ENCODE results near the gene EMSY.

The EMSY gene

GRCh38 chr11:76552987-76553386 lies 108.2 kb downstream of the EMSY start:
- no peak for DNase-seq (ENCODE audit: extremely low spot score)
- ChIA-PET POLR2A (interaction anchor here (0.6 kb wide), 1 partner anchor 343 kb away, joined by 3 read pairs; no protein-coding TSS in a partner anchor), CTCF (no interaction called here)
- no peak for TF ChIP-seq CTCF (IDR thresholded peaks at IDR 0.05; ENCODE audit: control extremely low read depth, extremely low read depth, low read depth, missing control alignments)

- ChIA-PET CTCF (no interaction called here), POLR2A (no interaction called here)
- DNase-seq (ENCODE audit: extremely low spot score) = no peak
- TF ChIP-seq CTCF (IDR thresholded peaks at IDR 0.05; ENCODE audit: control extremely low read depth, extremely low read depth, low read depth, missing control alignments) = no peak
These were observed 109.0 kb downstream of the EMSY start for GRCh38 chr11:76553554-76554476.

GRCh38 chr11:76554767-76555166 lies 109.9 kb downstream of the EMSY start:
- TF ChIP-seq CTCF (IDR thresholded peaks at IDR 0.05; ENCODE audit: control extremely low read depth, extremely low read depth, low read depth, missing control alignments) = no peak
- POLR2A ChIA-PET = no interaction called here
- CTCF ChIA-PET = no interaction called here
- no peak for DNase-seq (ENCODE audit: extremely low spot score)

GRCh38 chr11:76557466-76557865 lies 112.6 kb downstream of the EMSY start:
- ChIA-PET CTCF (no interaction called here), POLR2A (no interaction called here)
- no peak for TF ChIP-seq CTCF (IDR thresholded peaks at IDR 0.05; ENCODE audit: control extremely low read depth, extremely low read depth, low read depth, missing control alignments)
- DNase-seq (ENCODE audit: extremely low spot score) = no peak

- ChIA-PET CTCF (no interaction called here), POLR2A (no interaction called here)
- DNase-seq (ENCODE audit: extremely low spot score) = no peak
- no peak for TF ChIP-seq CTCF (IDR thresholded peaks at IDR 0.05; ENCODE audit: control extremely low read depth, extremely low read depth, low read depth, missing control alignments)
These were observed 113.7 kb downstream of the EMSY start for GRCh38 chr11:76558473-76558872.

GRCh38 chr11:76558891-76559290 lies 114.1 kb downstream of the EMSY start:
- TF ChIP-seq CTCF (IDR thresholded peaks at IDR 0.05; ENCODE audit: control extremely low read depth, extremely low read depth, low read depth, missing control alignments) = no peak
- DNase-seq (ENCODE audit: extremely low spot score) = no peak
- ChIA-PET CTCF (no interaction called here), POLR2A (no interaction called here)

All from GM10248 (cell line).